KOPT-K1 (cell line): ENCODE measurements around the gene PARD6B.
"Not testable (repeated sequence)": the region's sequence is repeated elsewhere in the genome, so short reads cannot be mapped to it uniquely, and the experiment has no call there.

Experiments
- H3K27ac ChIP-seq: fragments of 200-600 bp; sonication (generic); 2 replicates; pipeline ENCODE4 v1.5.1; 2016; ENCODE audit warnings: antibody characterized with exemption, mild to moderate bottlenecking, low read depth, low read length; ENCODE audit not compliant: poor library complexity, severe bottlenecking
- H3K36me3 ChIP-seq: fragments of 200-600 bp; sonication (generic); 2 replicates; pipeline ENCODE4 v1.5.1; 2017; ENCODE audit warnings: antibody characterized with exemption, mild to moderate bottlenecking, low read length, moderate library complexity; ENCODE audit not compliant: insufficient read depth
- H3K9me3 ChIP-seq: fragments of 200-600 bp; sonication (generic); 2 replicates; pipeline ENCODE4 v1.5.1; 2017; ENCODE audit warnings: antibody characterized with exemption, low read length, mild to moderate bottlenecking; ENCODE audit not compliant: insufficient read depth, poor library complexity, severe bottlenecking

Gene PARD6B

DNA sequence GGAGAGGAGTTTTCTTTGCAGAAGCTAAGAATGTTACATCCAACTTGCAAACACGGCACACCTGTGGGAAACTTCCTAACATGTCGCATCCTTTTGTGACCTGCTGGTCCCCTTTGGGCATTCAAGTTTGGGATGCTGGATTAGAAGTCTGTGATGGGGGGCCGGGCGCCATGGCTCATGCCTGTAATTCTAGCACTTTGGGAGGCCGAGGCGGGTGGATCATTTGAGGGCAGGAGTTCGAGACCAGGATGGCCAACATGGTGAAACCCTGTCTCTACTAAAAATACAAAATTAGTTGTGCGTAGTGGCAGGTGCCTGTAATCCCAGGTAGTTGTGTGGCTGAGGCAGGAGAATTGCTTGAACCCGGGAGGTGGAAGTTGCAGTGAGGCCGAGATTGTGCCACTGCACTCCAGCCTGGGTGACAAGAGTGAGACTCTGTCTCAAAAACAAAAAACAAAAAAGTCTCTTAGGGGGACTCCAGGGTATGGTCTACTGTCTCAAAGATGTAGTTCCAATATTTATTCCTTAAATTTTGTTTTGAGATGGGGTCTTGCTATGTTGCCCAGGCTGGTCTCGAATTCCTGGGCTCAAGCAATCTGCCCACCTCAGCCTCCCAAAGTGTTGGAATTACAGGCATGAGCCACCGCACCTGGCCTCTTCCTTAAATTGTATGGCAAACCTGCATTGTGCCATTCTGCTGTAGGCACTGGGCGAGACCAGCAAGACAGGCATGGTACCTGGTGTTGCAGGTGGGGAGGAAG lies 69.8 kb downstream of the PARD6B start:
- H3K36me3 ChIP-seq, H3K27ac ChIP-seq, H3K9me3 ChIP-seq: not testable (repeated sequence)

DNA sequence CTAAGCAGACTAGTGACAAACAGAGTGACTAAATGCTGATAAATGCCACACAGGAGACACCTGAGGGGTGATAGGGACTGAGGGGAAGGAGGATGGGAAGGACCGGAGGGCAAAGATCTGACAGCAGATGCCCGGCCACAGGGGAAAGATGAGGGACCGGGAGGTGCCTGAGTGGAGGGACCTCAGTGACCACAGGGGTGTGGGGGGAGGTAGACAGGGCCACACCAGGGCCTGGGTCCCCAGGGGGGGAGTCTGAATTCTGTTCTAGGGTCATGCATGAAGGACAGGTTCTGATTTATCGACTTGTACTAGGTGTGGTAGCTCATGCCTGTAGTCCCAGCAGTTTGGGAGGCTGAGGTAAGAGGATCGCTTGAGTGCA lies 70.4 kb downstream of the PARD6B start:
- H3K36me3 ChIP-seq = no peaks in the 10 kb centered on the region
- H3K27ac ChIP-seq = no peak overlapping the region
- H3K9me3 ChIP-seq = no peaks in the 10 kb centered on the region

DNA sequence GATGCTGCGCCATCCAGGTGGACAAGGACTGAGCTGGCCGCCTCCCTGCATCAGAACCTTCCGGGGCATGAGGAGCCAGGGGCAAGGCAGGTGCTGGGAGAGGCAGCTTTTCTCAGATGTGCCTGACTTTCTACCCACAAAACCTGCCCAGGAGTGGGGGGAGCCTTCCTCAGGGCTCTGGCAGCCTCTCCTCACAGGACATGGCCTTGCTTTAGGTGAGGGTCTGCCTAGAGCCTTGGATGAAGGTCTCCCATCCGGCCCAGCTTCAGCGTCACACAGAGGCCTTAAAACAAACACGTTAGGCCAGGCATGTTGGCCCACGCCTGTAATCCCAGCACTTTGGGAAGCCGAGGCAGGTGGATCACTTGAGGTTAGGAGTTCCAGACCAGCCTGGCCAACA lies 70.9 kb downstream of the PARD6B start:
- H3K9me3 ChIP-seq = no peaks in the 10 kb centered on the region
- no peaks in the 10 kb centered on the region for H3K36me3 ChIP-seq
- H3K27ac ChIP-seq = no peak overlapping the region

DNA sequence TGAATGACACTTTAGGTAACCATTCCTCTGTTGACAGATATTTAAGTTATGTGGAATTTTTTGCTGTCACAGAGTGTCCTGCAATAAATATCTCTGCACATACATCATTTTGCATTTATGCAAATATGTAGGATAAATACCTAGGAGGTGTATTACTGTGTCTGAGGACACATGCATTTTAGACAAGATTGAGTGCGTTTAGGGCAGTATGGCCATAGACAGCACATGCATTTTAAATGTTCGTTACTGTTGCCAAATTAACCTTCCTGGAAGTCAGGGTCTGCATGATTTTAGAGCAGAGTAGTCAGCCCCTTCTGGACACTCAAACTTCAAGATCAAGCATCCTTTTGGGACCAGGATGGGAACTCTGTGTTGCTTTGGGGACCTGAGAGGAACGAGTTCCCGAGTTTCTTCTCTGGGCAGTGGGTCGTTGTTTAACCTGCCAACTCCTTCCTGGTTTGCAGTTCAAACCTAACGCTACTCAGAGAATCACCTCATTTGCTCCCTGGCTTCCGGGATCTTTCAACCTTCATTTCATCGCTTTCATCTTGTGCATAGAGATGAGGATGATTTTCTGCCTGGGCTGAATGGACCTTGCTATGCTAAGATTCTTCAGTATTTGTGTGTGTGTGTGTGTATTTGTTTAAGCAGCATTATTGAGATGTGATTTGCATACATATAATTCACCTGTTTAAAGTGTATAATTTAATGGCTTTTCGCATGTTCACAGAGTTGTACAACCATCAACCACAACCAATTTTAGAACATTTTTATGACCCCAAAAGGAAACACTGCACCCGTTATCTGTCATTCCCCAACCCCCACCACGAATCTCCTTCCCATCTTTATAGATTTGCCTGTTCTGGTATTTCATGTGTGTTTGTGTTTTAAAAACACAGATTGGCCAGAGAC lies 73.3 kb downstream of the PARD6B start:
- Histone ChIP-seq H3K9me3 (no peaks in the 10 kb centered on the region), H3K27ac (no peak overlapping the region), H3K36me3 (no peaks in the 10 kb centered on the region)

DNA sequence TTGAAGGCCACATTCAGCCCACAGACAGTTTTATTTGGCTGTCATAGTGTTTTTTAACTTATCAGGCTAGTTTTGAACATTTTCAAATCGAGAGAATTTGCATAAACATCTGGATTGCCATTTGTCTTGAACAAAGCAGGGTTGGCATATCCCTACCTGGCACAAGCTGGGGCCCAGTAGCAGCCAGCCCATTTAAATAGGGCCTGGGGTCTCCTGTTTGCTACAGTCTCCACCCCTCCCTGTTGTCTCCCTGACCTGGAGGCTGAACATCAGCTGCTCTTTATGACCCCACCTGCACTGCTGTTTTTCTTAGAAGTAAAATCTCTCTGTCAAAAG lies 73.9 kb downstream of the PARD6B start:
- Histone ChIP-seq H3K27ac (no peak overlapping the region), H3K9me3 (no peaks in the 10 kb centered on the region), H3K36me3 (no peaks in the 10 kb centered on the region)

DNA sequence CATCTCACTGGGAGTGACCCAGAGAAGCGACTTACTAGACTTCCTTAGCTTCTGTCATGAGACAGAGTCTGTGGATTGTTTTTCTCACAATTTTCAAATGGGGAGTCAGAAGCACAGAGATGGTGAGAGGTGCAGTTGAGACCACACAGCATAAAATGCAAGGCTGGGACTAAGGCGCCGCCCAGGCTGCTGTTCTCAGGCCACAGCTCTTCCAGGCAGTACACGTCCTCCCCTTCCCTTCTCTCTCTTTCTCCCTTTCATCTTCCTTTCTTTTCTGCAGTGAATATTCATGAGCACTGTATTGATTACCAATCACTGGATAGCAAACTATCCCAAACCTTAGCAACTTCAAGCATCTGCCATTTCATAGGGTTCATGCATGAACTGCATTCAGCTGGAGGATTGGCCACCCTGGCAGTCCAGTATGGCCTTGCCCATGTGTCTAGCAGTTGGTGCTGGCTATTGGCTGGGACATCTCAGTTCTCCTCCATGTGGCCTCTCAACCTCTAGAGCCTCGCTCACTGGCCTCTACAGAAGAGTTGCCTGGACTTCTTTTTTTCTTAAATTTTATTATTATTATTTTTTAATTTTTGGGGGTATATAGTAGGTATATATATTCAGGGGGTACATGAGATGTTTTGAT lies 74.9 kb downstream of the PARD6B start:
- no peak overlapping the region for H3K27ac ChIP-seq
- H3K36me3 ChIP-seq = no peaks in the 10 kb centered on the region
- H3K9me3 ChIP-seq = no peaks in the 10 kb centered on the region
